ENCODE results near the gene TDRD1. TPM values are rescaled to one million over a fixed set of nuclear protein-coding genes. Genes with fewer than 3 reads are reported as not detected.

Gene TDRD1
- total and polyA plus RNA-seq, 9 of the 15 experiments (the other 6 are each of a cell fraction or from before 2014, with no cell fraction given): not detected

- TF ChIP-seq CHD7 (IDR thresholded peaks at IDR 0.05; ENCODE audit: low read depth, low read length) (no peak), ZNF239 (CRISPR knock-in tag; IDR thresholded peaks at IDR 0.05) (no peak), VEZF1 (CRISPR knock-in tag; IDR thresholded peaks at IDR 0.05) (no peak), DMBX1 (CRISPR knock-in tag; IDR thresholded peaks at IDR 0.05; ENCODE audit: borderline replicate concordance) (no peak), L3MBTL2 (IDR thresholded peaks at IDR 0.05) (no peak), TRIM24 (IDR thresholded peaks at IDR 0.05) (no peak), ZNF3 (CRISPR knock-in tag; IDR thresholded peaks at IDR 0.05) (no peak), SREBF1 (IDR thresholded peaks at IDR 0.05; ENCODE audit: borderline replicate concordance, low read depth, low read length) (no peak), MBD2 (IDR thresholded peaks at IDR 0.05; ENCODE audit: borderline replicate concordance, low read depth) (no peak), CREB3L1 (IDR thresholded peaks at IDR 0.05; ENCODE audit: borderline replicate concordance, low read depth) (no peak)
Measured at GRCh38 chr10:114176511-114176910, 2.6 kb upstream of the TDRD1 start (continued).
